ENCODE results near the gene IPO7. TPM values are rescaled to one million over a fixed set of nuclear protein-coding genes. Genes with fewer than 3 reads are reported as not detected.

IPO7 gene
- total RNA-seq, 4 donors from 2014 or later: 32.4 to 79.9 (median 54.3) TPM

DNA sequence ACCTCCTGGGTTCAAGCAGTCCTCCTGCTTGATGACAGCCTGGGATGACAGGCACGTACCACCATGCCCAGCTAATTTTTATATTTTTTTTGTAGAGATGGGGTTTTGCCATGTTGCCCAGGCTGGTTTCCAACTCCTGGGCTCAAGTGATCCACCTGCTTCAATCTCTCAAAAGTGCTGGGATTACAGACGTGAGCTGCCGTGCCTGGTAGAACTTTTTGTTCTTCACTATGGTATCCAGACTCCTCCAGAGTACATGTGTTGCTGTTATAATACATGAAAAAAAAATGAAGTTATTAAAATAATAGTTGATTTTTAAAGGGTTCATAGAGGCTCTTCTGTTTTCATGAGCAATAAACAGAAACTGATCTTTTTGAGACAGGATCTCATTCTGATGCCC lies 105.9 kb downstream of the IPO7 start:
- Histone ChIP-seq H3K36me3 (peaks cover 0 to 60% (median 0%) of the 10 kb centered on the region in 3 donors), H3K9me3 (no peaks in the 10 kb centered on the region), H3K4me3 (no peak overlapping the region), H3K27ac (no peak overlapping the region), H3K27me3 (no peaks in the 10 kb centered on the region), H3K4me1 (no peaks in the 10 kb centered on the region)
- TF ChIP-seq, protein P1, sequence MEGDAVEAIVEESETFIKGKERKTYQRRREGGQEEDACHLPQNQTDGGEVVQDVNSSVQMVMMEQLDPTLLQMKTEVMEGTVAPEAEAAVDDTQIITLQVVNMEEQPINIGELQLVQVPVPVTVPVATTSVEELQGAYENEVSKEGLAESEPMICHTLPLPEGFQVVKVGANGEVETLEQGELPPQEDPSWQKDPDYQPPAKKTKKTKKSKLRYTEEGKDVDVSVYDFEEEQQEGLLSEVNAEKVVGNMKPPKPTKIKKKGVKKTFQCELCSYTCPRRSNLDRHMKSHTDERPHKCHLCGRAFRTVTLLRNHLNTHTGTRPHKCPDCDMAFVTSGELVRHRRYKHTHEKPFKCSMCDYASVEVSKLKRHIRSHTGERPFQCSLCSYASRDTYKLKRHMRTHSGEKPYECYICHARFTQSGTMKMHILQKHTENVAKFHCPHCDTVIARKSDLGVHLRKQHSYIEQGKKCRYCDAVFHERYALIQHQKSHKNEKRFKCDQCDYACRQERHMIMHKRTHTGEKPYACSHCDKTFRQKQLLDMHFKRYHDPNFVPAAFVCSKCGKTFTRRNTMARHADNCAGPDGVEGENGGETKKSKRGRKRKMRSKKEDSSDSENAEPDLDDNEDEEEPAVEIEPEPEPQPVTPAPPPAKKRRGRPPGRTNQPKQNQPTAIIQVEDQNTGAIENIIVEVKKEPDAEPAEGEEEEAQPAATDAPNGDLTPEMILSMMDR (IDR thresholded peaks at IDR 0.05): no peak
- no peak for TF ChIP-seq POLR2A (IDR thresholded peaks at IDR 0.05)
- no peak for DNase-seq

DNA sequence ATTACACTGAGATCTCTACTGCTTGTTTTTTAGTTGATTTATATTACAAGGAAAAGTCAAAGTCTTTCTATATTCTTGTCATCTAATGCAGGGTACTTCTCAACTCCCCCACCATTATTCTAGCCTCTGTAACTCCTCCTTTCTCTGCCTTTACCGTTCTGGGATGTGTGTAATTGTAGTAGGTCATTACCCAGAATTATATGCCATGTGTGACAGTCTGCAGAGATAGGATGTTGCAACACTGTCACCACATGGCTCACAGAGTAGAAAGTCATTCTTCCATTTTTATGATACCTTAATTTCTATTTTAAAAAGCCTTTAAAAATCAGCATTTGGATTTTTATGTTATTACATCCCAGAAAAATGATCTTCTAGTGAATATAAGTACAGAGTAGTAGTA lies 109.0 kb downstream of the IPO7 start:
- no peaks in the 10 kb centered on the region for H3K9me3 ChIP-seq
- no peak overlapping the region for H3K4me3 ChIP-seq
- H3K27me3 ChIP-seq: no peaks in the 10 kb centered on the region
- no peak overlapping the region for H3K27ac ChIP-seq
- H3K36me3 ChIP-seq: peaks cover 0 to 73% (median 0%) of the 10 kb centered on the region in 3 donors
- TF ChIP-seq POLR2A (IDR thresholded peaks at IDR 0.05): no peak
- TF ChIP-seq, protein P1 (IDR thresholded peaks at IDR 0.05): no peak
- DNase-seq: no peak
- H3K4me1 ChIP-seq: peaks cover 0 to 3% (median 0%) of the 10 kb centered on the region in 4 donors

DNA sequence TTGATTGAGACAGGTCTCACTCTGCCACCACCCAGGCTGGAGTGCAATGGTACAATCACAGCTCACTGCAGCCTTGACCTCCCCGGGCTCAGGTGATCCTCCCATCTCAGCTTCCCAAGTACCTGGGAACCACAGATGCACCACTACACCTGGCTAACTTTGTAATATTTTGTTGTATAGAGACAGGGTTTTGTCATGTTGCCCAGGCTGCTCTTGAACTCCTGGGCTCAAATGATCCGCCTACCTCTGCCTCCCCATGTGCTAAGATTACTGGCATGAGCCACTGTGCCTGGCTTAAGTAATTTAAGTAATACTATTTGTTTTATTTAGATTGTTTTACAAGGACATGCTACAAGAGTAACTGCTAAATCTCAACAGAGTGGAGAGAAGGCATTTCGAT lies 109.9 kb downstream of the IPO7 start:
- Histone ChIP-seq H3K4me1 (peaks cover 0 to 9% (median 0%) of the 10 kb centered on the region in 4 donors), H3K36me3 (peaks cover 0 to 73% (median 0%) of the 10 kb centered on the region in 3 donors), H3K27ac (no peak overlapping the region), H3K4me3 (no peak overlapping the region), H3K27me3 (no peaks in the 10 kb centered on the region), H3K9me3 (no peaks in the 10 kb centered on the region)
- no peak for DNase-seq
- no peak for TF ChIP-seq POLR2A (IDR thresholded peaks at IDR 0.05)
- TF ChIP-seq, protein P1 (IDR thresholded peaks at IDR 0.05): no peak

DNA sequence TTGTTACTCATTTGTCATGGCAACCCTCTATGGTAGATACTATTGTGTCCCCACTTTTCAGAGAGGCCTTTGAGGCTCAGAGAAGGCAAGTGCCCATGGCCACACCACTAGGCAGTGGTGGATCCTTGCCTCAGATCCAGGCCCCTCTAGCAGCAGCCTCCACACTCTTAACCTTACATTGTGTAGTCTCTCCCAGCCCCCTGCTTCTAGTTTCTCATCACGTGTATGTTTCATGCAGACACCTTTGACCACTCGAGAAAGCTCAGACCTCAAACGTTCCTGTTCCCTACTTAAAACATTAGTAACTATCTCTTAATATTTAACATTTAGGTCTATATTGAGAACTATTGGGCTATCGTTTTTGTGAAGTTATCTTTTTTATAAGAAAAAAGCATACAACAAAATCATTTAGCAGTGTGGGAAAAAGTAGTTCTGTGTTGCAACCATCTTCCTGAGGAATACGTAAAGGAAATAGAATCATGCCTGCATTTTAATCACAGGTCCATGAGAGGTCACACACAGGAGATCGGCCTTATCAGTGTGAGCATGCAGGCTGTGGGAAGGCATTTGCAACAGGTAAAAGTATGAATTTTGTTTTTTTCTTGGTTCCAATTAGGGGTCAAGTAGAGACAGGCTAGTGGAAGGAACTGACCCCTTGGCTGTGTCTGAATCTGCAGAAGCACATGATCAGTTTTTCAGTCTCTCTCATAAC lies 111.5 kb downstream of the IPO7 start:
- Histone ChIP-seq H3K4me3 (no peak overlapping the region), H3K27ac (no peak overlapping the region), H3K27me3 (no peaks in the 10 kb centered on the region), H3K4me1 (peaks cover 0 to 9% (median 0%) of the 10 kb centered on the region in 4 donors), H3K9me3 (no peaks in the 10 kb centered on the region), H3K36me3 (peaks cover 0 to 78% (median 0%) of the 10 kb centered on the region in 3 donors)
- TF ChIP-seq POLR2A (IDR thresholded peaks at IDR 0.05): no peak
- TF ChIP-seq, protein P1 (IDR thresholded peaks at IDR 0.05): no peak
- no peak for DNase-seq

Small RNAs within 50 kb of the gene (small RNA-seq; reads per million reads assigned to genes)
- 60.3 to 108 reads per million in 2 donors for gene SNORA23

Other genes starting within 250 kb of the IPO7 start
- 10 to 100 TPM in 3 of 4 donors, 1 to 10 TPM in 1; 6.1 to 67.7 (median 23.2) TPM for gene DENND5A, start 119.3 kb upstream of the IPO7 start, total RNA-seq
- gene TMEM41B, start 70.1 kb upstream of the IPO7 start, total RNA-seq: 10 to 100 TPM; 18.2 to 82.1 (median 72.6) TPM
- gene ZNF143, start 76.4 kb downstream of the IPO7 start, total RNA-seq: 10 to 100 TPM in 3 of 4 donors, 1 to 10 TPM in 1; 8.5 to 56.1 (median 35.7) TPM
- 10 to 100 TPM; 14.4 to 40.4 (median 26.2) TPM for gene WEE1, start 189.0 kb downstream of the IPO7 start, total RNA-seq